GM04504 (cell line): ENCODE data around the gene ITPR1.

Experiments
- DNase-seq: peaks from one replicate; pipeline ENCODE4 v3.0.0-alpha.2; 2012; ENCODE audit warnings: low read depth

Gene ITPR1

DNA sequence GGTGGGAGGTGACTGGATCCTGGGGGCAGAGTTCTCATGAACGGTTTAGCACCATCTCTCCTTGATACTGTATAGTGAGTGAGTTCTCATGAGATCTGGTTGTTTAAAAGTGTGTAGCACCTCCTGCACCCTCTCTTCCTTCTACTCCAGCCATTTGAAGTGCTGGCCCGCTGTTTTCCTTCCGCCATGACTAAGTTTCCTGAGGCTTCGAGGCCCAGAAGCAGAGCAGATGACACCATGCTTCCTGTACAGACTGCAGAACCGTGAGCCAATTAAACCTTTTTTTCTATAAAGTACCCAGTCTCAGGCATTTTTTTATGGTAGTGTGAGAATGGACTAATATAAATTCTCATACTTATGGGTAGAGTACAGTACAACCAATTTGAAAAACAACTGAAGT lies 362.5 kb downstream of the ITPR1 start:
- no peak for DNase-seq

GRCh38 chr3:4856136-4856535 lies 363.0 kb downstream of the ITPR1 start:
- DNase-seq: no peak

DNA sequence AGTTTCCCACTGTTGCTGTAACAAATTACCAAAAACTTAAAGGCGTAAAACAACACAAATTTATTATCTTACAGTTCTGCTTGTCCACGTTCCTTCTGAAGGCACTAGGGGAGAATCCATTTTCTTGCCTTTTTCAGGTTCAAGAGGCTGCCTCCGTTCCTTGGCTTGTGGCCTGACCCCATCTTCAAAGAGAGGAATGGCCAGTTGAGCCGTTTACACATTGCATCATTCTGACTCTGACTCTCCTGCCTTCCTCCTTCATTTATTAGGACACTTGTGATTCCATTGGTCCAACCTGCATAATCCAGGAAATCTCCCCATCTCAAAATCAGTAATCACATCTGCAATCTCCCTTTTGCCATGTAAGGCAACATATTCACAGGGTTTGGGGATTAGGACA lies 363.4 kb downstream of the ITPR1 start:
- DNase-seq: no peak

- no peak for DNase-seq
Observed at GRCh38 chr3:4856986-4857385, 363.8 kb downstream of the ITPR1 start.

DNA sequence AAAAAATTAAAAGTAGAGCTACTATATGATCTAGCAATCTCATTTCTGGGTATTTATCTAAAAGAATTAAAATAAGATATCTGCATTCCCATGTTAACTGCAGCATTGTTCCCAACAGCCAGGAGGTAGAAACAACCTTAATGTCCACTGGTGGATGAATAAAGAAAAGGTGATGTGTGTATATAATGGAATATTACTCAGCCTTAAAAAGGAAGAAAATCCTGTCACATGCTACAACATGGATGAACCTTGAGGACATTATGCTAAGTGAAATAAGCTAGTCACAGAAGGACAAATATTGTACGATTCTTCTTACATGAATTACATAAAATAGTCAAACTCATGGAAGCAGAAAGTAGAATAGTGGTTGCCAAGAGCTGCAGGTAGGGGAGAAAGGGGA lies 366.6 kb downstream of the ITPR1 start:
- DNase-seq: no peak

GRCh38 chr3:4862973-4863372 lies 369.8 kb downstream of the ITPR1 start:
- no peak for DNase-seq

DNA sequence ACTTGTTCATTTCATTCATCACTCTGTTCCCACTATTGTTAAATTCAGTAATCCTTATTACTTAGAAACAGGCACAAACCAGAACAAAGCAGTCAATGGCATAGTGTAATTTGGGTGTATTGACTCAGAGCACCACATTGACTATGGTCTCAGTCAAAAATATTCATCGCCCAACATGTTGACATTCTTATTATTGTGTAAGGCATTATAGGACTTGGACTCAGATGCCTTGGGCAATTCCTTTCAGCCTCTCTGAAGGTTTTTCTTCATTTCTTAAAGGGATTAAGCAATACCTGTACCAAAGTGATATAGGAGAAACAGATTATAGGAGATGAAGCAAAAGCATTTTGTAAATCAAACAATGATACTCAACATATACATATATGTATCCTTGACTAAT lies 371.4 kb downstream of the ITPR1 start:
- no peak for DNase-seq

- DNase-seq: no peak
Observed at GRCh38 chr3:4865714-4866113, 372.6 kb downstream of the ITPR1 start.

- no peak for DNase-seq
Observed at GRCh38 chr3:4866866-4867265, 373.7 kb downstream of the ITPR1 start.

DNA sequence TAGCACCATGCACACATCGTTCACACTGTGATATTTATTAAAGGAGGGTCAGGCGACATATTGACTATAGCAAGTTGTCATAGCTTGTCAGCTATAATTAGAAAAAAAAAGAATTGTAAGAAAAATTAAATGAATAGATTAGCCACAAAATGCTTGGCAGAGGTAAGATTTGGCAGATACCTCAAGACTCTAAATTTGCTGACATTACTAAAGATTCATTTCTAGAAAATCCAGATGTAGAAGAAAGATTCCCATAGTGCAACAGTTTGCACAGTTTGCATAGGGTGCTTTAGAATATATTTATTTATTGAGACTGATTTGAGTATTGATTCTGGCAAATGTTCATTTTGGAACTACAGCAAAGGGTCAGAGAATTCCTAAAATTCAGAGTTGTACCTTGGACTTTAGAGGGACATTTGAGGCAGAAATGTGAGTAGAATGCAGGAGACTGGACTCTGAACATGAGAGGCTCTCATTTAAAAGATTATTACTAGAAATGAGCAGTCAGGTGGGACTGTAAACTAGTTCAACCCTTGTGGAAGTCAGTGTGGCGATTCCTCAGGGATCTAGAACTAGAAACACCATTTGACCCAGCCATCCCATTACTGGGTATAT lies 384.1 kb downstream of the ITPR1 start:
- no peak for DNase-seq

DNA sequence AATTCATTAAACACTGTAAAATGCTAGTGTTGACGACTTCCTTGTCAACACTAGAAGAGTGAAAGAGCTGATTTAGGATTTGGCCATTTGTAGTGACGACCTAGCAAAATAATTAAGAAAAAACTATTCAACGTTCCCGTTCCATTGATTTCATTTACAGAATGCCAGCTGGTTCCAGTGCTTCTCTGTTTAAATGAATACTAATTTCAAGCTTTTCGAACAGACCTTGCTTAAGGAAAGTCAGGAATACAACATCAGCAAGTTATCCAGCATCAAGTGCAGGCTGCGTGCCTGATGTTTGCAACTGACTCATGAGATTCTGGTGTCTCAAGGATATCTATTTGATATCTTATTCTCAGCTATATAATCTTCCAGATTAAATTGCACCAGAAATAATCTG lies 387.7 kb downstream of the ITPR1 start:
- DNase-seq: no peak

DNA sequence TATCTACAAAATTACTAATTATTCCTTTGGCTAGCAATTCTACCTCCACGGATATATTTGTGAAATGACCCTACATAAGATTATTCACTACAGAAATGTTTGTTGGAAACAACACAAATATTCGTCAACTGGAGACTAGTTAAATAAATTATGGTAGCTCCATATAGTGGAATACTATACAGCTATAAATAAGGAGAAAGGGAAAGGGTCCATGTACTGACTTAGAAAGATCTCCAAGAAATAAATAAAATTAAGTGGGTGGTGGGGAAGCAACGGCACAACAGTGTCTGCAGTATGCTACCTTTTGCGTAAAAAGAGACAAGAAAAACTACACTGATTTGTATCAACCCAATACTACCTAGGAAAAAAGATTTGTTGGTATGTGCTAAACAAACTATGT lies 389.4 kb downstream of the ITPR1 start:
- no peak for DNase-seq

DNA sequence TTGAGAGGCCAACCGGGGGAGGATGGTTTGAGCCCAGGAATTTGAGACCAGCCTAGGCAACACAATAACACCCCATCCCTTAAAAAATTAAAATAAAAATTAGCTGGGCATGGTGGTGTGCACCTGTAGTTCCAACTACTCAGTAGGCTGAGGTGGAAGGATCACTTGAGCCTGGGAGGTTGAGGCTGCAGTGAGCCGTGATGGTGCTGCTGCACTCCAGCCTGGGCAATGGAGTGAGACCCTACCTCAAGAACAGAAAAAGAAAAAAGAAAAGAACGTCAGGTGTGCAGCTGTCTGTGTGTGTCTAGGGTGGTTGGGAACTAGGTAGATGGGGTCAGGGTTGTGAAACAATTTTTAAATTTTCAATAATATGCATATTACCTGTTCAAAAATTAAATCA lies 389.9 kb downstream of the ITPR1 start:
- no peak for DNase-seq

DNA sequence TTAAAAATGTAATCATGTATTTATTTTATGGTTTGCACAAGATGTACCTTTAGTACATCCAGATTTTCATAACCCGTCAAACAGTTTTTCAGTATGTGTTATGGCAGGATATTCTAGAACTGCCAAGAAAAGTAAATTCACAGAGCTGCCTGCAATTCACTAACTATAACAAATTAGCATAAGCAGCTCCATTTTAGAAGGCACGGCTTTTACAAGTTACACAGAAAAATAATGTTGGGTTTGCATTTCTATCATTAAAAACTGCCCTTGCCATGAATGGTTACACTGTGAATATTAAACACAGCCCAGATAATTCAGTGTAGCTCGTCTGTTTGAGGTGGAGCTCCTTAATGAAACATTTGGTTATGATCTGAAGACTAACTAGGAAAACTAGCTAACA lies 391.7 kb downstream of the ITPR1 start:
- DNase-seq: no peak

DNA sequence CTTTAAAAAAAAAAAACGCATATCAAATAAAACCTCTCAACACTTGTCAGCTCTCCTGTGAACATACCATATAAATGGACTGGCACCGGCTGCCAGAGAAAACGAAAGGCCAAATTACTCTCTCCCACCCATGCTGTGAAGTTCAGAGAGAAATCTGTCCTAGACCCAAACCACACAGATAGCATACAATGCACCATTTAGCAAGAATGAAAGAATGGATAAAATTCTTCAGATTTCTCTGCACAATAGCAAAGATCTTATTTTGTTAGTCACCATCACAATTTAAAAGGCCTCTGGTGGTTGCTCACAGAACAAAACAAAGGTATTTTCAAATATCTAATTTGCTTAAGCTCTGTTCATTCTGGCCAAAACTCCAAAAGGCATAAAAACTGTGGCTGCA lies 392.2 kb downstream of the ITPR1 start:
- DNase-seq: no peak

DNA sequence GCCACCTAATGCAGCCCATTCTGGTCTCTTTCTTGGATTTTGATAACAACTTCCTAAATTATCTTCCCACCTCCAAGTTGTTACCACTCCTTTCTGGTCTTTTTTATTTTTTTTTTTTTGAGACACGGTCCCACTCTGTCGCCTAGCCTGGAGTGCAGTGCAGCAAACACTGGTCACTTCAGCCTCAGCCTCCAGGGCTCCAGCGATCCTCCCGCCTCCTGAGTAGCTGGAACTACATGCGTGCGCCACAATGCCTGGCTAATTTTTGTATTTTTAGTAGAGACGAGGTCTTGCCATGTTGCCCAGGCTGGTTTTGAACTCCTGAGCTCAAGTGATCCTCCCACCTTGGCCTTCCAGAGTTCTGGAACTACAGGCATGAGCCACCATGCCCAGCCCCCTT lies 393.3 kb downstream of the ITPR1 start:
- DNase-seq: no peak

GRCh38 chr3:4887177-4887576 lies 394.0 kb downstream of the ITPR1 start:
- no peak for DNase-seq

- DNase-seq: no peak
Observed at GRCh38 chr3:4888913-4889846, 396.0 kb downstream of the ITPR1 start.

- no peak for DNase-seq
Observed at GRCh38 chr3:4889896-4890295, 396.7 kb downstream of the ITPR1 start.

- DNase-seq: no peak
Observed at GRCh38 chr3:4894891-4895530, 401.9 kb downstream of the ITPR1 start.

DNA sequence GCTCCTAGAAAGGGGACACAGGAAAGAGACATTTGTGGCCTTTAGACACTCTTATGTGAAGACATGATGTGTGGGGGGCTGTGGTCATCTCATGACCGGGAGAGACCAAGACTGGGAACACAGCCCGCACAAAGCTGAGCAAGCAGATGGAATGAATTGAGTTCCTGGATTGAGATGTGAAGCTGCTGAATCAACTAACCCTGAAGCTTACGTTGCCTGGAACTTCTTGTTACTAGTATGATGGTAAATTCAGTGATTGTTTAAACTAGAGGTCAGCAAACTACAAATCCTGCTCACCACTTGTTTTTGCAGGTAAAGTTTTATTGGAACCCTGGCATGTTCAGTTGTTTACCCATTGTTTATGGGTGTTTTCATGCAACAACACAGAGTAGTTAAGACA lies 402.7 kb downstream of the ITPR1 start:
- no peak for DNase-seq
